Cardiac fibroblast (primary cell): Measurements from ENCODE around the gene FAM131B.

Experiments used
- DNase-seq, 2 donors: peaks; one replicate each; pipeline versions ENCODE4 v3.0.0 to v3.0.0-alpha.2; 2010; ENCODE audit warnings: low read depth in 2 of 2
- H3K4me3 ChIP-seq, 2 donors: replicated peaks in 1 of 2; 1 replicate in 1 of 2; 2 replicates in 1 of 2; pipeline ENCODE4 v1.5.1; 2011; ENCODE audit warnings: low read depth in 2 of 2, low read length in 2 of 2, mild to moderate bottlenecking in 2 of 2, moderate library complexity in 1 of 2
- TF ChIP-seq, protein P1 (sequence below): IDR thresholded peaks from one replicate; pipeline ENCODE4 v1.5.1; 2011; ENCODE audit warnings: low read depth, mild to moderate bottlenecking, low read length, inconsistent platforms

The FAM131B gene

DNA sequence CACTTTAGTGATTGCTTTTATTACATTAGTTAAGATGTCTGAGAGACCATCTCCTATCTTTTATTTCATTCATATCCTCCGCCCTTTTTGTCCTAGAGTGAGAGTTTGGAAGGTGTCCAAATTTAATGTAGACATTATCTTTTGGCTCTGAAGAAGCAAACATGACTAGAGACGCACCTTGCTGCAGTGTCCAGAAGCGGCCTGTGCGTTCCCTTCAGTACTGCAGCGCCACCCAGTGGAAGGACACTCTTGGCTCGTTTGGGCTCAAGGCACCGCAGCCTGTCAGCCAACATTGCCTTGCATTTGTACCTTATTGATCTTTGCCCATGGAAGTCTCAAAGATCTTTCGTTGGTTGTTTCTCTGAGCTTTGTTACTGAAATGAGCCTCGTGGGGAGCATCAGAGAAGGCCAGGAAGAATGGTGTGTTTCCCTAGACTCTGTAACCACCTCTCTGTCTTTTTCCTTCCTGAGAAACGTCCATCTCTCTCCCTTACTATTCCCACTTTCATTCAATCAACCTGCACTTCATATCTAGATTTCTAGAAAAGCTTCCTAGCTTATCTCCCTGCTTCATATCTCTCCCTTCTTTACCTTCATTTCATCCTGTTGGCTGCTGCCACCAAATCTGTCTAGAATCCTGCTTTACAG is 57.0 kb downstream of the FAM131B start:
- H3K4me3 ChIP-seq, result no peak overlapping the region
- TF ChIP-seq, protein P1, sequence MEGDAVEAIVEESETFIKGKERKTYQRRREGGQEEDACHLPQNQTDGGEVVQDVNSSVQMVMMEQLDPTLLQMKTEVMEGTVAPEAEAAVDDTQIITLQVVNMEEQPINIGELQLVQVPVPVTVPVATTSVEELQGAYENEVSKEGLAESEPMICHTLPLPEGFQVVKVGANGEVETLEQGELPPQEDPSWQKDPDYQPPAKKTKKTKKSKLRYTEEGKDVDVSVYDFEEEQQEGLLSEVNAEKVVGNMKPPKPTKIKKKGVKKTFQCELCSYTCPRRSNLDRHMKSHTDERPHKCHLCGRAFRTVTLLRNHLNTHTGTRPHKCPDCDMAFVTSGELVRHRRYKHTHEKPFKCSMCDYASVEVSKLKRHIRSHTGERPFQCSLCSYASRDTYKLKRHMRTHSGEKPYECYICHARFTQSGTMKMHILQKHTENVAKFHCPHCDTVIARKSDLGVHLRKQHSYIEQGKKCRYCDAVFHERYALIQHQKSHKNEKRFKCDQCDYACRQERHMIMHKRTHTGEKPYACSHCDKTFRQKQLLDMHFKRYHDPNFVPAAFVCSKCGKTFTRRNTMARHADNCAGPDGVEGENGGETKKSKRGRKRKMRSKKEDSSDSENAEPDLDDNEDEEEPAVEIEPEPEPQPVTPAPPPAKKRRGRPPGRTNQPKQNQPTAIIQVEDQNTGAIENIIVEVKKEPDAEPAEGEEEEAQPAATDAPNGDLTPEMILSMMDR, result peak; percentile 89
- DNase-seq, result peak; percentile 66 to 72

DNA sequence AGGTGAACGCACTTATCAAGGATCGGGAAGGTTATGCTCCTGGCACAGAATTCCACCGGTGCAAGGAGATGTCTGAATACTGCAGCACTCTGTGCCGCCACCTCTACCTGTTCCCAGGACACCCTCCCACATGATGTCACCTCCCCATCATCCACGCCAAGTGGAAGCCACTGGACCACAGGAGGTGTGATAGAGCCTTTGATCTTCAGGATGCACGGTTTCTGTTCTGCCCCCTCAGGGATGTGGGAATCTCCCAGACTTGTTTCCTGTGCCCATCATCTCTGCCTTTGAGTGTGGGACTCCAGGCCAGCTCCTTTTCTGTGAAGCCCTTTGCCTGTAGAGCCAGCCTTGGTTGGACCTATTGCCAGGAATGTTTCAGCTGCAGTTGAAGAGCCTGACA is 57.6 kb downstream of the FAM131B start:
- TF ChIP-seq, protein P1, result no peak
- DNase-seq, result no peak
- H3K4me3 ChIP-seq, result no peak overlapping the region

DNA sequence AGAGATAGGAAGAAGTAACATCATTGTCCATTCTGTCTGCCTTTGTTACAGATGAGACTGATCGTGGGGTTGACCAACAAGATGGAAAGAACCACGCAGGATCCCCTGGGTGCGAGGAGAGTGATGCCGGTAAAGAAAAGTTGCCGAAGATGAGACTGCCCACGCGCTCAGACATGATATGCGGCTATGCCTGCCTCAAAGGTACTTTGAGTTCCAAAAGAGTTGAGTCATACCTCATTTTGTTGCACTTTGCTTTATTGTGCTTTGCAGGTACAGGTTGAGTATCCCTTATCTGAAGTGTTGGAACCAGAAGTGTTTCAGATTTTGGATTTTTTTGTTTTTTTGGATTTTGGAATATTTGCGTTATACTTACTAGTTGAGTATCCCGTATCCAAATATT is 58.8 kb downstream of the FAM131B start:
- DNase-seq, result no peak
- H3K4me3 ChIP-seq, result no peak overlapping the region
- TF ChIP-seq, protein P1, result no peak
